Chondrocyte (in vitro differentiated cells): ENCODE measurements around the gene MDN1. TPM values are rescaled to one million over a fixed set of nuclear protein-coding genes. Genes with fewer than 3 reads are reported as not detected.
A peak's percentile ranks its signal among the peaks of the same experiment; 100 is the strongest.
"Not testable (repeated sequence)": the region's sequence is repeated elsewhere in the genome, so short reads cannot be mapped to it uniquely, and the experiment has no call there.

Experiments used
- DNase-seq: peaks from one replicate; pipeline ENCODE4 v3.0.0; 2021; ENCODE audit warnings: mixed read lengths, low spot score
- H3K27ac Mint-ChIP-seq: one replicate; pipeline ENCODE4 v1.8.0; 2021; ENCODE audit warnings: mild to moderate bottlenecking, moderate library complexity, mixed read lengths; ENCODE audit not compliant: unreplicated experiment
- H3K27me3 Mint-ChIP-seq: 2 replicates; pipeline ENCODE4 v1.8.0; 2021; ENCODE audit warnings: low read depth, mixed read lengths
- H3K36me3 Mint-ChIP-seq: 2 replicates; pipeline ENCODE4 v1.8.0; 2021; ENCODE audit warnings: low read depth, mixed read lengths
- H3K4me1 Mint-ChIP-seq: 2 replicates; pipeline ENCODE4 v1.8.0; 2021; ENCODE audit warnings: low read depth, mild to moderate bottlenecking, mixed read lengths
- H3K4me3 Mint-ChIP-seq: one replicate; pipeline ENCODE4 v1.8.0; 2021; ENCODE audit warnings: mild to moderate bottlenecking, moderate library complexity, mixed read lengths; ENCODE audit not compliant: unreplicated experiment
- H3K9me3 Mint-ChIP-seq: 2 replicates; pipeline ENCODE4 v1.8.0; 2021; ENCODE audit warnings: low read depth, mixed read lengths
- total RNA-seq: library from RNA; stranded (reverse); gene quantifications from 3 replicates; pipeline ENCODE4 v1.2.1, GENCODE V29; 2021
- TF ChIP-seq, protein P1 (sequence below): fragments of 200-600 bp; sonication (generic); IDR thresholded peaks from 2 replicates; pipeline ENCODE4 v1.5.0; 2021; ENCODE audit warnings: antibody characterized with exemption, mild to moderate bottlenecking, moderate library complexity

The MDN1 gene
- total RNA-seq, 1 donor from 2014 or later: 35.8 TPM

DNA sequence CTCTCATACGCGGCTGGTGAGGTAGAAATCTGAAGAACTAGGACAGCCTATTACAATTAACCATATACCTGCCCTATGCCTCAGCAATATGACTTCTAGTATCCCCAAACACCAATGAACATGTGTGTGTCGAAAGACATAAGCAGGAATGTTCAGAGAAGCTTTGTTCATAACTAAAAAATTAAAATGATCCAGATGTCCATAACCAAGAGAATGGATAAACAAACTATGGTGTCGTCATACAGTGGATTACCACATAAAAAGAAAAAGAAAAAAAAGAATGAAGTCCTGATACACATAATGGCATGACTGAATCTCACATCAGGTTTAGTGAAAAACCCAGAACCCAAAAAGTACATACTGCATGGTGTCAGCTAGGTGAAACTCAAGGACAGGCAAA lies 73.9 kb downstream of the MDN1 start:
- Mint-ChIP-seq H3K27me3 (no peaks in the 10 kb centered on the region), H3K36me3 (peaks cover 30% of the 10 kb centered on the region), H3K27ac (no peak overlapping the region), H3K9me3 (no peaks in the 10 kb centered on the region), H3K4me1 (no peaks in the 10 kb centered on the region), H3K4me3 (no peak overlapping the region)
- TF ChIP-seq, protein P1, sequence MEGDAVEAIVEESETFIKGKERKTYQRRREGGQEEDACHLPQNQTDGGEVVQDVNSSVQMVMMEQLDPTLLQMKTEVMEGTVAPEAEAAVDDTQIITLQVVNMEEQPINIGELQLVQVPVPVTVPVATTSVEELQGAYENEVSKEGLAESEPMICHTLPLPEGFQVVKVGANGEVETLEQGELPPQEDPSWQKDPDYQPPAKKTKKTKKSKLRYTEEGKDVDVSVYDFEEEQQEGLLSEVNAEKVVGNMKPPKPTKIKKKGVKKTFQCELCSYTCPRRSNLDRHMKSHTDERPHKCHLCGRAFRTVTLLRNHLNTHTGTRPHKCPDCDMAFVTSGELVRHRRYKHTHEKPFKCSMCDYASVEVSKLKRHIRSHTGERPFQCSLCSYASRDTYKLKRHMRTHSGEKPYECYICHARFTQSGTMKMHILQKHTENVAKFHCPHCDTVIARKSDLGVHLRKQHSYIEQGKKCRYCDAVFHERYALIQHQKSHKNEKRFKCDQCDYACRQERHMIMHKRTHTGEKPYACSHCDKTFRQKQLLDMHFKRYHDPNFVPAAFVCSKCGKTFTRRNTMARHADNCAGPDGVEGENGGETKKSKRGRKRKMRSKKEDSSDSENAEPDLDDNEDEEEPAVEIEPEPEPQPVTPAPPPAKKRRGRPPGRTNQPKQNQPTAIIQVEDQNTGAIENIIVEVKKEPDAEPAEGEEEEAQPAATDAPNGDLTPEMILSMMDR: no peak
- no peak for DNase-seq

DNA sequence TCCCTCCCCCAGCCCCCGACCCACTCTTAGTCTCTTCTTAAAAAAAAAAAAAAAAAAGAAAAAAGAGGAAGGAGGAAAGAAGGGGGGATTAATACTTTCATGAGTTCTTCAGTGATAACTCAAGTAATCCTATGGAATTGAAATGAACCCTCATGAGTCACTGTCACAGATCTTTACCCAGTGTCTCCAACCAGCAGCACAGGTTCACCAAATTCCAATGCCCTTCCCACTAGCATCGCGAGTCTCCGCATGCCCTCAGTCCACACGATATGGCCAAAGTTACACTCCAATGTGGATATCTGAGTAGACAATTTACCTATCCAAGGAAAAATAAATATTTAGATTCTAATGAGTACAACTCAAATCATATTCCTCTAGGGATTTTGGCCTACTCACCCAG lies 74.5 kb downstream of the MDN1 start:
- TF ChIP-seq, protein P1: no peak
- Mint-ChIP-seq H3K9me3 (no peaks in the 10 kb centered on the region), H3K36me3 (peaks cover 30% of the 10 kb centered on the region), H3K4me1 (no peaks in the 10 kb centered on the region), H3K27ac (no peak overlapping the region), H3K4me3 (no peak overlapping the region), H3K27me3 (no peaks in the 10 kb centered on the region)
- no peak for DNase-seq

DNA sequence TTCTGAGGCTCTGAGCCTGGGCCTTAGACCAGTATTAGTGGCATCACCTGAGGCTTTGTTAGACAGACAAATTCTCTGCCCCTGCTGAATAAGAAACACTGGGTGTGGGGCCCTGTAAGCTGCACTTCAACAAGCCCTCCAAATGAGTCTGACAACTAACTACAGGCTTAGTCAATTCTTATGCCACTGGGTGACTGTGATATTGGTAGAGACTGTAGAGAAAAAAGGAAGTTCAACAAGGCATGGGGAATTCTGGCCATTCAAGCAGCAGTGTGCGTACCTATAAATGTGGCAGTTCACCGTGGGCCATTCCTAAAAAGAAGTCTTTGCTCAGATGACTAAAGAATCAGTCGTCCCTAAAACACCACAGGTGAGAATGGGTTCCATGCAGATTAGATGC lies 82.7 kb downstream of the MDN1 start:
- Mint-ChIP-seq H3K36me3 (peaks cover 23% of the 10 kb centered on the region), H3K4me1 (no peaks in the 10 kb centered on the region), H3K9me3 (no peaks in the 10 kb centered on the region), H3K27ac (no peak overlapping the region), H3K27me3 (no peaks in the 10 kb centered on the region), H3K4me3 (no peak overlapping the region)
- no peak for DNase-seq
- TF ChIP-seq, protein P1: no peak

DNA sequence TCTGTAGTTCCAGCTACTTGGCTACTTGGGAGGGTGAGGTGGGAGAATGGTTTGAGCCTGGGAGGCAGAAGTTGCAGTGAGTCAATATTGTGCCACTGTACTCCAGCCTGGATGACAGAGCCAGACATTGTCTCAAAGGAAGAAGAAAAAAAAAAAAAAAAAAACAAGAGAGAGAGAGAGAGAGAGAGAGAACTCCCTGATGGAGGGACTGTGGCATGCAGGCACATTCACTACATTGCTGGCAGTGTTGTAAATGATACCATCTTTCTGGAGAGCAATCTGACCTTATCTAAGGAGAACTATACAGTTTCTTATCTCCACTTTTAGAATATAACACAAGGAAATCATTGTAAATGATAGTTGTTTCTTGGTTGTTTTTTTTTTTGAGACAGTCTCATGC lies 85.1 kb downstream of the MDN1 start:
- Mint-ChIP-seq H3K4me3 (no peak overlapping the region), H3K27me3 (no peaks in the 10 kb centered on the region), H3K4me1 (no peaks in the 10 kb centered on the region), H3K27ac (peak overlapping the region; percentile 32), H3K36me3 (peaks cover 30% of the 10 kb centered on the region), H3K9me3 (peaks cover 3% of the 10 kb centered on the region)
- no peak for DNase-seq
- TF ChIP-seq, protein P1: no peak

DNA sequence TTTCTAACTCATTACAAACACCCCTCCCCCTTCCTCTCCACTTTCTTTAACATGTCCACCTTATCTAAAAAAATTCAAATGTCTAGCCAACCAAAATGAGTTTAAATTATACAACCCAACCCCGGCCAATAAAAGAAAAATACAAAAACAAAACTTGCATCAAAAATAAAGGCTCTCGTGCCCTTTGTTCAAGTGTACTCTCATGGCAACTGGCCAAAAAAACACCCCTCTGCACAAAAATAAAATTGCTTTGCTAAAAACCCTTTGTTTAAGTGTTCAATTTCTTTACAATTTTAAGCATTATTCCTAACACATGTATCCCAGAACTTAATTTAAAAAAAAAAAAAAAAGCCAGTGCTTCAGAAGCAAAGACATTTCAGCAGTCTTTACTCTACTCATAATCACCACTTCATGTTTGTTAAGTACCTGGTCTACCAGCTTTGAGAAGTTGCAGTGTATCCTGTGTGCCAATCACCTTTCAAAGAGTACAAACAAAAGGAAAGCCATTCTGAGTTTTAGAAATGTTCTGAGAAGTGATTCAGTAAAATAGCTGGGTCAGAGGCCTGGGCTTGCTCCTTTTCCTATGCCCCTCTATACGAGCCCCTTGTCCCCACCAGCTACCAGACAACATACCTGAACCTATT lies 87.5 kb downstream of the MDN1 start:
- no peak overlapping the region for H3K27ac Mint-ChIP-seq
- TF ChIP-seq, protein P1: no peak
- H3K27me3 Mint-ChIP-seq: no peaks in the 10 kb centered on the region
- DNase-seq: no peak
- H3K9me3 Mint-ChIP-seq: peaks cover 3% of the 10 kb centered on the region
- no peaks in the 10 kb centered on the region for H3K4me1 Mint-ChIP-seq
- H3K4me3 Mint-ChIP-seq: no peak overlapping the region
- peaks cover 33% of the 10 kb centered on the region for H3K36me3 Mint-ChIP-seq

DNA sequence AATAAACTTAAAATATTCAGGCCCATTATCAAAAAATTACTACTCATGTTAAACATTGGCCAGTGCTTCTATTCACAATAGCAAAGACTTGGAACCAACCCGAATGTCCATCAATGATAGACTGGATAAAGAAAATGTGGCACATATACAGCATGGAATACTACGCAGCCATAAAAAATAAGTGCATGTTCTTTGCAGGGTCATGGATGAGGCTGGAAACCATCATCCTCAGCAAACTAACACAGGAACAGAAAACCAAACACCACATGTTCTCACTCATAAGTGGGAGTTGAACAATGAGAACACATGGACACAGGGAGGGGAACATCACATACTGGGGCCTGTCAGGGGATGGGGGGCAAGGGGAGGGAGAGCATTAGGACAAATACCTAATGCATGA lies 88.3 kb downstream of the MDN1 start:
- not testable (repeated sequence) for H3K9me3 Mint-ChIP-seq, H3K4me1 Mint-ChIP-seq, DNase-seq, H3K27me3 Mint-ChIP-seq, H3K27ac Mint-ChIP-seq, H3K4me3 Mint-ChIP-seq
- peaks cover 37% of the 10 kb centered on the region for H3K36me3 Mint-ChIP-seq
